H1 (cell line): ENCODE measurements around the gene ITPK1. TPM values are rescaled to one million over a fixed set of nuclear protein-coding genes. Genes with fewer than 3 reads are reported as not detected.

ENCODE experiments used
- CHD7 ChIP-seq: fragments of 300-600 bp; sonication (generic); IDR thresholded peaks from 2 replicates; pipeline ENCODE4 v1.7.1; 2012; ENCODE audit warnings: low read length, moderate library complexity, mild to moderate bottlenecking, inconsistent platforms; ENCODE audit not compliant: insufficient replicate concordance
- YY1 ChIP-seq: IDR thresholded peaks from 2 replicates; pipeline ENCODE4 v1.6.1; 2011; ENCODE audit warnings: low read depth, mild to moderate bottlenecking, low read length
- polyA plus RNA-seq, 7 experiments: library from polyadenylated mRNA; depleted of rRNA in 3 of 7; stranded (reverse) in 5 of 7; unstranded in 2 of 7; fragments of >200 nt in 5 of 7; fragments of 200-250 nt in 2 of 7; gene quantifications; 1 replicate in 5 of 7; 2 replicates in 1 of 7; 4 replicates in 1 of 7; pipeline versions ENCODE4 v1.2.1 to v1.2.3, GENCODE V29; 2011 to 2013; ENCODE audit warnings: missing spikeins in 2 of 7, mixed read lengths in 2 of 7
- total RNA-seq: library from RNA; stranded (reverse); fragmentation: NEBNext Ultra II Directional; extraction: Animal tissue kit (Norgen Biotek cat#: 25700); gene quantifications from 2 replicates; pipeline ENCODE4 v1.2.1, GENCODE V29; 2021

The ITPK1 gene
- total and polyA plus RNA-seq, 2 of the 8 experiments (the other 6 are each of a cell fraction or from before 2014, with no cell fraction given), result 108 to 143 TPM

GRCh38 chr14:93044556-93044955 is 71.2 kb downstream of the ITPK1 start (continued):
- TF ChIP-seq CHD7 (no peak), YY1 (no peak)
